NCI-H2171 treated with DMSO at 0.1 percent for 48 hours (cell line): ENCODE data around the gene MAP3K9.
"Not testable (repeated sequence)": the region's sequence is repeated elsewhere in the genome, so short reads cannot be mapped to it uniquely, and the experiment has no call there.

Experiments used
- DNase-seq: peaks from one replicate; lab custom pipeline; 2025; lab: John Stamatoyannopoulos, UW

Gene MAP3K9

GRCh38 chr14:70809225-70810219 lies at the start of gene MAP3K9:
Gene MAP3K9 (minus strand): TSS chr14:70809513. CDS start chr14:70809171, 342 bp downstream.
- DNase-seq: peak; percentile 99

- DNase-seq: no peak
Observed at GRCh38 chr14:70858641-70859040, 49.3 kb upstream of the MAP3K9 start.

- DNase-seq: no peak
Observed at GRCh38 chr14:70857496-70857890, 48.2 kb upstream of the MAP3K9 start.

GRCh38 chr14:70856851-70857495 lies 47.7 kb upstream of the MAP3K9 start:
- DNase-seq: no peak

GRCh38 chr14:70855486-70855885 lies 46.2 kb upstream of the MAP3K9 start:
- DNase-seq: no peak

- not testable (repeated sequence) for DNase-seq
Observed at GRCh38 chr14:70853658-70854057, 44.3 kb upstream of the MAP3K9 start.

GRCh38 chr14:70847406-70848090 lies 38.2 kb upstream of the MAP3K9 start:
- DNase-seq: peak; percentile 57

GRCh38 chr14:70845601-70846000 lies 36.3 kb upstream of the MAP3K9 start:
- no peak for DNase-seq

GRCh38 chr14:70842851-70843462 lies 33.6 kb upstream of the MAP3K9 start:
- no peak for DNase-seq

- DNase-seq: no peak
Observed at GRCh38 chr14:70838076-70838475, 28.8 kb upstream of the MAP3K9 start.

GRCh38 chr14:70836946-70837345 lies 27.6 kb upstream of the MAP3K9 start:
- DNase-seq: no peak

- no peak for DNase-seq
Observed at GRCh38 chr14:70833884-70834283, 24.6 kb upstream of the MAP3K9 start.

GRCh38 chr14:70832561-70833305 lies 23.4 kb upstream of the MAP3K9 start:
- DNase-seq: no peak

GRCh38 chr14:70830998-70831781 lies 21.9 kb upstream of the MAP3K9 start:
- no peak for DNase-seq

GRCh38 chr14:70828188-70828587 lies 18.9 kb upstream of the MAP3K9 start:
- peak; percentile 20 for DNase-seq

GRCh38 chr14:70827752-70828151 lies 18.4 kb upstream of the MAP3K9 start:
- no peak for DNase-seq

GRCh38 chr14:70827347-70827746 lies 18.0 kb upstream of the MAP3K9 start:
- DNase-seq: peak; percentile 64

- no peak for DNase-seq
Observed at GRCh38 chr14:70823281-70823680, 14.0 kb upstream of the MAP3K9 start.

GRCh38 chr14:70822530-70823185 lies 13.3 kb upstream of the MAP3K9 start:
- peak; percentile 36 for DNase-seq
